HEK293 (cell line): Measurements from ENCODE around the gene CASK.

Experiments used
- CTCF ChIP-seq: fragments of 450-650 bp; formaldehyde crosslinking; IDR thresholded peaks from 2 replicates; pipeline ENCODE4 v1.5.1; 2016; ENCODE audit warnings: missing biosample characterization, missing genetic modification characterization
- KLF7 ChIP-seq: fragments of 450-650 bp; formaldehyde crosslinking; IDR thresholded peaks from 2 replicates; pipeline ENCODE4 v1.5.1; 2016; ENCODE audit warnings: missing biosample characterization, missing genetic modification characterization, borderline replicate concordance

GRCh38 chrX:41917517-41917916, 5.8 kb downstream of the CASK start:
- no peak for TF ChIP-seq CTCF (tag by site-specific recombination)
- no peak for TF ChIP-seq KLF7 (tag by site-specific recombination)
